Activated naive CD4-positive, alpha-beta T cell treated with anti-CD3 and anti-CD28 coated beads, Interleukin-2, amount 50 U/mL, for 24 hours (primary cell): ENCODE data around the gene TMEM255B.

Experiments
- H3K27ac Mint-ChIP-seq: one replicate; pipeline ENCODE4 v1.8.0; 2021; ENCODE audit warnings: mild to moderate bottlenecking, mixed read lengths
- H3K27me3 Mint-ChIP-seq: one replicate; pipeline ENCODE4 v1.8.0; 2021; ENCODE audit warnings: mixed read lengths
- H3K36me3 Mint-ChIP-seq: one replicate; pipeline ENCODE4 v1.8.0; 2021; ENCODE audit warnings: mixed read lengths
- H3K4me1 Mint-ChIP-seq: one replicate; pipeline ENCODE4 v1.8.0; 2021; ENCODE audit warnings: mixed read lengths
- H3K4me3 Mint-ChIP-seq: one replicate; pipeline ENCODE4 v1.8.0; 2021; ENCODE audit warnings: mild to moderate bottlenecking, mixed read lengths
- H3K9me3 Mint-ChIP-seq: one replicate; pipeline ENCODE4 v1.8.0; 2021; ENCODE audit warnings: mixed read lengths

TMEM255B gene

GRCh38 chr13:113805431-113806103 is 46.5 kb downstream of the TMEM255B start:
- Mint-ChIP-seq H3K27ac (no peak overlapping the region), H3K4me1 (no peaks in the 10 kb centered on the region), H3K36me3 (no peaks in the 10 kb centered on the region), H3K4me3 (no peak overlapping the region), H3K9me3 (no peaks in the 10 kb centered on the region), H3K27me3 (no peaks in the 10 kb centered on the region)

GRCh38 chr13:113806104-113806471 is 47.1 kb downstream of the TMEM255B start:
- Mint-ChIP-seq H3K4me3 (no peak overlapping the region), H3K27me3 (no peaks in the 10 kb centered on the region), H3K9me3 (no peaks in the 10 kb centered on the region), H3K27ac (no peak overlapping the region), H3K4me1 (no peaks in the 10 kb centered on the region), H3K36me3 (no peaks in the 10 kb centered on the region)

- H3K36me3 Mint-ChIP-seq = no peaks in the 10 kb centered on the region
- H3K9me3 Mint-ChIP-seq = no peaks in the 10 kb centered on the region
- H3K27ac Mint-ChIP-seq = no peak overlapping the region
- H3K27me3 Mint-ChIP-seq = no peaks in the 10 kb centered on the region
- no peak overlapping the region for H3K4me3 Mint-ChIP-seq
- no peaks in the 10 kb centered on the region for H3K4me1 Mint-ChIP-seq
Measured at GRCh38 chr13:113806526-113806925, 47.5 kb downstream of the TMEM255B start.

GRCh38 chr13:113808058-113808834 is 49.2 kb downstream of the TMEM255B start:
- Mint-ChIP-seq H3K9me3 (no peaks in the 10 kb centered on the region), H3K4me1 (no peaks in the 10 kb centered on the region), H3K27ac (no peak overlapping the region), H3K36me3 (no peaks in the 10 kb centered on the region), H3K27me3 (no peaks in the 10 kb centered on the region), H3K4me3 (no peak overlapping the region)

DNA sequence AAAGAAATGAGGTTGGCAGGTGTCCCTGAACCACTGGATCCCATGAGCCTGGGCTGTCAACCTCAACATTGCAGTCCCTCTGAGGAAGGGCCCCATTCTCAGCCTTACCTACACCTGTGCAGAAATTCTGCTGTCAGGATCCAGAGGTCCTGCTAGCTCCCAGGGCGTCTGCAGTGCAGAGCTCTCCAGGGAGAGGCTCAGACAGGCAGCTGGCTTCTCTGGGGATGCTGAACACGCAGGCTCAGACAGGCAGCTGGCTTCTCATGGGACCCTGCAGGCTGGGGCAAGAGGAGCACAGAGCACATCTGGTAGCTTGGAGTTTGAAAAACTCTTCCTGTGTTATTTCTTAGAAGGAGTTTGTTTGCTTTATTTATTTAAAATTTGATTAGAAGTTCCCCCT is 50.9 kb downstream of the TMEM255B start:
- Mint-ChIP-seq H3K9me3 (no peaks in the 10 kb centered on the region), H3K36me3 (no peaks in the 10 kb centered on the region), H3K4me1 (no peaks in the 10 kb centered on the region), H3K4me3 (no peak overlapping the region), H3K27ac (no peak overlapping the region), H3K27me3 (no peaks in the 10 kb centered on the region)

- no peak overlapping the region for H3K4me3 Mint-ChIP-seq
- no peaks in the 10 kb centered on the region for H3K27me3 Mint-ChIP-seq
- no peaks in the 10 kb centered on the region for H3K9me3 Mint-ChIP-seq
- H3K36me3 Mint-ChIP-seq = no peaks in the 10 kb centered on the region
- no peak overlapping the region for H3K27ac Mint-ChIP-seq
- peaks cover 3% of the 10 kb centered on the region for H3K4me1 Mint-ChIP-seq
Measured at GRCh38 chr13:113810640-113811039, 51.6 kb downstream of the TMEM255B start.

GRCh38 chr13:113811081-113811928 is 52.3 kb downstream of the TMEM255B start:
- H3K4me1 Mint-ChIP-seq = peaks cover 10% of the 10 kb centered on the region
- no peak overlapping the region for H3K27ac Mint-ChIP-seq
- H3K9me3 Mint-ChIP-seq = no peaks in the 10 kb centered on the region
- no peaks in the 10 kb centered on the region for H3K36me3 Mint-ChIP-seq
- no peaks in the 10 kb centered on the region for H3K27me3 Mint-ChIP-seq
- no peak overlapping the region for H3K4me3 Mint-ChIP-seq

DNA sequence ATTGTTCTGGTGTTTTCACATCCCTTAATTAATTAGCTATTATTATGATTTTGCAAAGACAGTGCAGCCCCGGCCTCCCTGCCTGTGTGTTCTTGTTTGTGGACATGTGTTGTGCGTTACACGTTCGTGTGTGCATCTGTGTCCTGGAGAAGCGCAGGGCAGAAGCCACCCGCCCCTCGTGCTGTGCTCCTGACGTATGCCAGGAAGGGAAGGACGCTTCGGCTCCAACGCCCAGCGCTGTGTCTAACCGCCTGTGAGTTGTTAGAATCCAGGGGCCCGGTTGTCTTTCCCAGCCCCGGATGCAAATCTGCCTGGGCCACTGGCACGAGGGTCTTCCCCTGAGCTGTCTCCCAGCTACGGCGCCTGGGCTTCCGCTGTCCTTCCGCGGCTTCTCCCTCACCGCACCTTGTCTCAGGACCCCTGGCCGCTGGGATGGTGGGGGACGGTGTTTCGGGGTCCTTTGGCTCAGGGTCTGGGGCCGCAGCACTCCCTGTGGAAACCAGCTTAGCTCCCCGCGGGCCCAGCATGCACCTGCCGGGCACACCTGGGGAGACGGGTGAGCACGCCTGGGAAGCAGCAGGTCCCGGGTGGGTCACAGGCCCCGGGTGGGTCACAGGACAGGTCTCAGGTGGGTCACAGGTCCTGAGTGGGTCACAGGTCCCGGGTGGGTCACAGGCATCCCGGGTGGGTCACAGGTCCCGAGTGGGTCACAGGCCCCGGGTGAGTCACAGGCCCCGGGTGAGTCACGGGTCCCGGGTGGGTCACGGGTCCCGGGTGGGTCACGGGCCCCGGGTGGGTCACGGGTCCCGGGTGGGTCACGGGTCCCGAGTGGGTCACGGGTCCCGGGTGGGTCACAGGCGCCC is 53.4 kb downstream of the TMEM255B start:
- H3K27ac Mint-ChIP-seq = no peak overlapping the region
- no peaks in the 10 kb centered on the region for H3K9me3 Mint-ChIP-seq
- H3K4me3 Mint-ChIP-seq = no peak overlapping the region
- H3K36me3 Mint-ChIP-seq = no peaks in the 10 kb centered on the region
- no peaks in the 10 kb centered on the region for H3K27me3 Mint-ChIP-seq
- peaks cover 17% of the 10 kb centered on the region for H3K4me1 Mint-ChIP-seq

GRCh38 chr13:113813070-113813748 is 54.2 kb downstream of the TMEM255B start:
- no peaks in the 10 kb centered on the region for H3K36me3 Mint-ChIP-seq
- H3K27me3 Mint-ChIP-seq = no peaks in the 10 kb centered on the region
- H3K4me3 Mint-ChIP-seq = no peak overlapping the region
- H3K9me3 Mint-ChIP-seq = no peaks in the 10 kb centered on the region
- H3K27ac Mint-ChIP-seq = no peak overlapping the region
- H3K4me1 Mint-ChIP-seq = peaks cover 20% of the 10 kb centered on the region

DNA sequence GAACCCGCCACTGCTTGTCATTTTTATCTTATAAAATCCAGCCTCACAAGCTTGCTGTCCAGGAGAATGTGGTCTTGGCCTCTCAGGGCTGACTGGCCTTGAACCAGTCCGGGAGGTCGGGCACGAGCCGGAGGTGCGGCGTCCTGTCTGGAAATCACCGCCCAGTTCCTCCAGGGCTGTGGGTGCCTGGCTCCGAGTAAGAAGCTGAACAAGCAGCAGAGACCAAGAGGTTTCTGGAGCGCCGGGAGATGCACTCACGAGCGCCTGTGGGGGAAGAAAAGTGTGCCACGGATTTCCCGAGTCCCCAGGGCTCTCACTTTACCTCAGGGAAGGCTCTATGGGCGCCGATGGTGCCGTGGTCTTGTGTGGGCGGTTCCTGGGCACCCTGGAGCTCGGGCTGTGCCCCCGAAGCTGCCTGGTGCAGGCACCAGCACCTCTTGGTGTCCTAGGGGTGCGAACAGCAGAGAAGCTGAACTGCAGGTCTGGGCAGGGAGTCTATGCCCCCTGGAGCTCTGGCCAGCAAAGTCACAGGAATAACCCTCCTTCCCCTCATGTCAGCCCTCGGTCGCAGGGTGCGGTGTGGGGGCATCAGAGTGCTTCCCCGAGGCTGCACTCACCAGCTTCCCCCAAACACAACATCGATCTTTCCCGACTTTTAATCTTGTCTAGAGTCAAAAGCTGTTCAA is 54.9 kb downstream of the TMEM255B start:
- H3K4me3 Mint-ChIP-seq = no peak overlapping the region
- no peaks in the 10 kb centered on the region for H3K36me3 Mint-ChIP-seq
- peak overlapping the region; percentile 62 for H3K27ac Mint-ChIP-seq
- H3K9me3 Mint-ChIP-seq = no peaks in the 10 kb centered on the region
- H3K27me3 Mint-ChIP-seq = no peaks in the 10 kb centered on the region
- H3K4me1 Mint-ChIP-seq = peaks cover 20% of the 10 kb centered on the region

DNA sequence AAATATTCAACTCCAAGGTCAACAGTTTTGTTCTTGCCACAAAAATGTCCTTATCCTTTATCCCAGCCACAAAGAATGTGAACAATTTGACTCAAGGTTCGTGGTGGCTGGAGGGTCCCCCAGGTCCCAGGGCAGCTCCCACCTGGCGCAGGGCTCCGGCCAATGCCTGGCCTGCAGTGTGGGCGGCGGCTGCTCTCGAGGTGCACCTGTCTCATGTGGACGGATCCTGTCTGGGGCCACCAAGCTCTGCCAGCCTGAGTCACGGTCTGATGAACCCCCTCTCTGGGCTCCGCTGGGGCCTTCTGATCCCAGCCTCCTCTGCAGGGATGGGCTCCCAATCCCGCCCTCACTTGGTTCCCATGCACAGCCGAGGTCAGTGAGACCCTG is 55.4 kb downstream of the TMEM255B start:
- Mint-ChIP-seq H3K27me3 (no peaks in the 10 kb centered on the region), H3K27ac (peak overlapping the region; percentile 62), H3K4me1 (peaks cover 20% of the 10 kb centered on the region), H3K36me3 (no peaks in the 10 kb centered on the region), H3K4me3 (no peak overlapping the region), H3K9me3 (no peaks in the 10 kb centered on the region)

GRCh38 chr13:113815151-113816058 is 56.4 kb downstream of the TMEM255B start:
- Mint-ChIP-seq H3K4me3 (peak overlapping the region; percentile 92), H3K9me3 (no peaks in the 10 kb centered on the region), H3K27ac (peak overlapping the region; percentile 77), H3K27me3 (no peaks in the 10 kb centered on the region), H3K4me1 (peaks cover 20% of the 10 kb centered on the region), H3K36me3 (no peaks in the 10 kb centered on the region)

GRCh38 chr13:113816254-113816929 is 57.4 kb downstream of the TMEM255B start:
- Mint-ChIP-seq H3K36me3 (no peaks in the 10 kb centered on the region), H3K27ac (no peak overlapping the region), H3K9me3 (no peaks in the 10 kb centered on the region), H3K4me1 (peaks cover 20% of the 10 kb centered on the region), H3K4me3 (peak overlapping the region; percentile 92), H3K27me3 (no peaks in the 10 kb centered on the region)
